ENCODE measurements around the gene HRH4. TPM values are rescaled to one million over a fixed set of nuclear protein-coding genes. Genes with fewer than 3 reads are reported as not detected.

HRH4 gene
- total RNA-seq, 4 donors from 2014 or later = 0.12 to 0.55 TPM; not detected in 2

- no peak overlapping the region for H3K4me3 ChIP-seq
- H3K27ac ChIP-seq = no peak overlapping the region
- H3K36me3 ChIP-seq = no peaks in the 10 kb centered on the region
- no peaks in the 10 kb centered on the region for H3K9me3 ChIP-seq
- no peak for DNase-seq
- TF ChIP-seq CTCF (IDR thresholded peaks at IDR 0.05) = no peak
- TF ChIP-seq POLR2A (IDR thresholded peaks at IDR 0.05) = no peak
- intact Hi-C loops (cut with DNase I; ENCODE audit: low total_unique reads) = no loop called here
- no peaks in the 10 kb centered on the region for H3K27me3 ChIP-seq
- H3K4me1 ChIP-seq = no peaks in the 10 kb centered on the region
These were observed 2.7 kb downstream of the HRH4 start for GRCh38 chr18:24462838-24463775.

GRCh38 chr18:24465486-24465885 is 5.0 kb downstream of the HRH4 start:
- no peak for DNase-seq
- Histone ChIP-seq H3K36me3 (no peaks in the 10 kb centered on the region), H3K4me1 (no peaks in the 10 kb centered on the region), H3K27ac (no peak overlapping the region), H3K4me3 (no peak overlapping the region), H3K27me3 (no peaks in the 10 kb centered on the region), H3K9me3 (no peaks in the 10 kb centered on the region)
- intact Hi-C loops (cut with DNase I; ENCODE audit: low total_unique reads) = no loop called here
- no peak for TF ChIP-seq CTCF (IDR thresholded peaks at IDR 0.05)
- no peak for TF ChIP-seq POLR2A (IDR thresholded peaks at IDR 0.05)

- H3K36me3 ChIP-seq = no peaks in the 10 kb centered on the region
- no peak for DNase-seq
- TF ChIP-seq CTCF (IDR thresholded peaks at IDR 0.05) (no peak), POLR2A (IDR thresholded peaks at IDR 0.05) (no peak)
- no peaks in the 10 kb centered on the region for H3K4me1 ChIP-seq
- intact Hi-C loops (cut with DNase I; ENCODE audit: low total_unique reads) = no loop called here
- no peaks in the 10 kb centered on the region for H3K9me3 ChIP-seq
- H3K4me3 ChIP-seq = no peak overlapping the region
- H3K27me3 ChIP-seq = no peaks in the 10 kb centered on the region
- H3K27ac ChIP-seq = no peak overlapping the region
These were observed 6.3 kb downstream of the HRH4 start for GRCh38 chr18:24466771-24467170.

GRCh38 chr18:24470022-24470618 is 9.7 kb downstream of the HRH4 start:
- Histone ChIP-seq H3K27ac (no peak overlapping the region), H3K4me3 (no peak overlapping the region), H3K9me3 (no peaks in the 10 kb centered on the region), H3K36me3 (no peaks in the 10 kb centered on the region), H3K4me1 (no peaks in the 10 kb centered on the region), H3K27me3 (no peaks in the 10 kb centered on the region)
- intact Hi-C loops (cut with DNase I; ENCODE audit: low total_unique reads) = no loop called here
- no peak for DNase-seq
- TF ChIP-seq CTCF (IDR thresholded peaks at IDR 0.05) = no peak
- TF ChIP-seq POLR2A (IDR thresholded peaks at IDR 0.05) = no peak

GRCh38 chr18:24470805-24471204 is 10.4 kb downstream of the HRH4 start:
- Histone ChIP-seq H3K4me1 (no peaks in the 10 kb centered on the region), H3K4me3 (no peak overlapping the region), H3K27me3 (no peaks in the 10 kb centered on the region), H3K36me3 (no peaks in the 10 kb centered on the region), H3K27ac (no peak overlapping the region), H3K9me3 (no peaks in the 10 kb centered on the region)
- TF ChIP-seq POLR2A (IDR thresholded peaks at IDR 0.05) = no peak
- TF ChIP-seq CTCF (IDR thresholded peaks at IDR 0.05) = no peak
- intact Hi-C loops (cut with DNase I; ENCODE audit: low total_unique reads) = no loop called here
- DNase-seq = no peak
